Muscle layer of colon (tissue), 2 donors: ENCODE results near the gene PHYHIPL.

Source experiments
- H3K27ac ChIP-seq: one replicate; pipeline ENCODE4 v1.7.0; 2013; ENCODE audit warnings: low read depth, mild to moderate bottlenecking, low read length, moderate library complexity
- H3K27me3 ChIP-seq, 2 donors: one replicate each; pipeline ENCODE4 v1.7.0; 2013; ENCODE audit warnings: low read length in 2 of 2, mild to moderate bottlenecking in 2 of 2; ENCODE audit not compliant: insufficient read depth in 2 of 2, control insufficient read depth in 1 of 2
- H3K36me3 ChIP-seq: one replicate; pipeline ENCODE4 v1.7.0; 2013; ENCODE audit warnings: mild to moderate bottlenecking, low read length; ENCODE audit not compliant: insufficient read depth
- H3K4me1 ChIP-seq: one replicate; pipeline ENCODE4 v1.7.0; 2013; ENCODE audit warnings: mild to moderate bottlenecking, low read length; ENCODE audit not compliant: insufficient read depth
- H3K4me3 ChIP-seq, 2 donors: one replicate each; pipeline ENCODE4 v1.7.0; 2013; ENCODE audit warnings: low read length in 2 of 2, low read depth in 1 of 2, mild to moderate bottlenecking in 1 of 2, moderate library complexity in 1 of 2
- H3K9ac ChIP-seq: one replicate; pipeline ENCODE4 v1.7.0; 2013; ENCODE audit warnings: low read length
- H3K9me3 ChIP-seq: one replicate; pipeline ENCODE4 v1.7.0; 2013; ENCODE audit warnings: mild to moderate bottlenecking, low read length
- donor health status: abdominal sarcoma.
- donor health status: Adenocarcinoma of cecum.

Gene PHYHIPL

GRCh38 chr10:59155556-59155955 lies 20.9 kb upstream of the PHYHIPL start:
- no peak overlapping the region for H3K9ac ChIP-seq
- no peak overlapping the region for H3K27ac ChIP-seq
- no peaks in the 10 kb centered on the region for H3K4me1 ChIP-seq
- H3K27me3 ChIP-seq = no peaks in the 10 kb centered on the region
- no peaks in the 10 kb centered on the region for H3K36me3 ChIP-seq
- no peaks in the 10 kb centered on the region for H3K9me3 ChIP-seq
- H3K4me3 ChIP-seq = no peak overlapping the region

DNA sequence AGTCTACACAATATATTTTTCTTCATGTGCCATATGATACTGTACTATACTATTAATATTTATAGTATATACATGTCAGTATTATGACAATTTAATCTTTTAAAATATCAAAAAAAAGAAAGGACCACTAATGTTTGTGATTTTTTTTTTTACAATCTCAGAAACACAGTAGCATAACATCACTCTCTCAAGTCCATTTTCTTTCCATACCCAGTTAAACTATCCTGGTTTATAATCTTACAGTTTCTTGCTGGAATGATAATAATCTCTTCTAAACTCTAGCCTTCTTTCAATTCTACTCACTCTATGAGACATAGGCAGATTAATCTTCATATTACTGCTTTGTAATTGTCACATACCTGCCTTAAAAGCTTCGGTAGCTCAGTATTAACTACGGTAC lies 8.9 kb upstream of the PHYHIPL start:
- no peak overlapping the region for H3K4me3 ChIP-seq

GRCh38 chr10:59172567-59172966 lies 3.9 kb upstream of the PHYHIPL start:
- Histone ChIP-seq H3K36me3 (no peaks in the 10 kb centered on the region), H3K4me1 (peaks cover 6% of the 10 kb centered on the region), H3K4me3 (no peak overlapping the region), H3K27me3 (peaks cover 0 to 14% of the 10 kb centered on the region in 2 donors), H3K9ac (no peak overlapping the region), H3K9me3 (no peaks in the 10 kb centered on the region), H3K27ac (no peak overlapping the region)

More for the DNA sequence above, 8.9 kb upstream of the PHYHIPL start:
- H3K27me3 ChIP-seq = no peaks in the 10 kb centered on the region
- no peaks in the 10 kb centered on the region for H3K4me1 ChIP-seq
- no peaks in the 10 kb centered on the region for H3K9me3 ChIP-seq
- no peaks in the 10 kb centered on the region for H3K36me3 ChIP-seq
- no peak overlapping the region for H3K27ac ChIP-seq
- no peak overlapping the region for H3K9ac ChIP-seq

- Histone ChIP-seq H3K27me3 (peaks cover 0 to 14% of the 10 kb centered on the region in 2 donors), H3K4me1 (peaks cover 6% of the 10 kb centered on the region), H3K36me3 (no peaks in the 10 kb centered on the region), H3K9ac (no peak overlapping the region), H3K4me3 (no peak overlapping the region), H3K27ac (no peak overlapping the region), H3K9me3 (no peaks in the 10 kb centered on the region)
These were observed 3.0 kb upstream of the PHYHIPL start for GRCh38 chr10:59173414-59173813.

GRCh38 chr10:59175538-59176240 lies 754 bp upstream of the PHYHIPL start:
- no peak overlapping the region for H3K27ac ChIP-seq
- H3K9ac ChIP-seq = no peak overlapping the region
- peak overlapping the region; percentile 28 to 57 for H3K4me3 ChIP-seq
- H3K36me3 ChIP-seq = no peaks in the 10 kb centered on the region
- H3K4me1 ChIP-seq = peaks cover 6% of the 10 kb centered on the region
- H3K9me3 ChIP-seq = no peaks in the 10 kb centered on the region
- H3K27me3 ChIP-seq = peaks cover 0 to 14% of the 10 kb centered on the region in 2 donors

- Histone ChIP-seq H3K4me3 (peak overlapping the region; percentile 28 to 57), H3K9me3 (no peaks in the 10 kb centered on the region), H3K27ac (no peak overlapping the region), H3K4me1 (peaks cover 6% of the 10 kb centered on the region), H3K27me3 (peaks cover 0 to 14% of the 10 kb centered on the region in 2 donors), H3K36me3 (no peaks in the 10 kb centered on the region), H3K9ac (no peak overlapping the region)
These were observed 771 bp downstream of the PHYHIPL start for GRCh38 chr10:59177031-59177797.

DNA sequence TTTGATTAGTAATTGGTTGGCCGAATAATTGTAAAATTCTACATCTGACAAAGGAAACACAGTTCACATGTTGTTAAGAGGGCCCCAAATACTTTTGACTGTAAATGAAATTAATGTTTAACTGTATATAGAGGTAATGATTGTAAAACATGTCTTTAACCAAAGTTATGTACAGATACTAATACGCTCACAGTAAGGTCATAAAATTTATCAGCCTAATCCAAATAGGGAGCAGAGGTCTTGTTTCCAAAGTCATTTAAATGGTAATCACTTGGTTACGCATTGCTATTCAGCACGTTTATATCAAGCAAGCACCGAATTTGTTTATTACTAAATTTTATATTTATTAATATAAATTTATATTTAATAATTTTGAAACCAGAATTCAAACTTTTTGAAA lies 1.4 kb downstream of the PHYHIPL start:
- Histone ChIP-seq H3K4me1 (peaks cover 6% of the 10 kb centered on the region), H3K36me3 (no peaks in the 10 kb centered on the region), H3K27ac (no peak overlapping the region), H3K27me3 (peaks cover 0 to 14% of the 10 kb centered on the region in 2 donors), H3K9me3 (no peaks in the 10 kb centered on the region), H3K9ac (no peak overlapping the region), H3K4me3 (no peak overlapping the region)

DNA sequence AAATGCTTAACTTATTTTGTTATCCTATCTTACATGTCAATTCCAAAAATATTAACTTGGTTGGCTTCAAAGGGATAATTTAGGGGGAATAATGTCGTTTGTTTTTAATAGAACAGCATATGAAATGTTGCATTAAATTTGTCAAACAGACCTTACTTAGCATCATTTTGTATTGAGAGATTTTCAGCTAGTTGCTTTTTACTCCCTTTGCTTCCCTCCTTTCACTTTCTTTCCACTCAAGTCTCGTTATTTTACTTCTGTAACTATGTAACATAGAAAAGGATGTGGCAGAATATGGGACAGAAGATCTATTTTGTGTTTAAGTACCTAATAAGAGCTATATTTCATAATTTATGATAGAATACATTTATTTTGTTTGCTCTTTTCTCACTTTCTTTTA lies 2.6 kb downstream of the PHYHIPL start:
- Histone ChIP-seq H3K4me3 (no peak overlapping the region), H3K4me1 (peaks cover 6% of the 10 kb centered on the region), H3K9me3 (no peaks in the 10 kb centered on the region), H3K27me3 (peaks cover 0 to 14% of the 10 kb centered on the region in 2 donors), H3K27ac (no peak overlapping the region), H3K9ac (no peak overlapping the region), H3K36me3 (no peaks in the 10 kb centered on the region)

DNA sequence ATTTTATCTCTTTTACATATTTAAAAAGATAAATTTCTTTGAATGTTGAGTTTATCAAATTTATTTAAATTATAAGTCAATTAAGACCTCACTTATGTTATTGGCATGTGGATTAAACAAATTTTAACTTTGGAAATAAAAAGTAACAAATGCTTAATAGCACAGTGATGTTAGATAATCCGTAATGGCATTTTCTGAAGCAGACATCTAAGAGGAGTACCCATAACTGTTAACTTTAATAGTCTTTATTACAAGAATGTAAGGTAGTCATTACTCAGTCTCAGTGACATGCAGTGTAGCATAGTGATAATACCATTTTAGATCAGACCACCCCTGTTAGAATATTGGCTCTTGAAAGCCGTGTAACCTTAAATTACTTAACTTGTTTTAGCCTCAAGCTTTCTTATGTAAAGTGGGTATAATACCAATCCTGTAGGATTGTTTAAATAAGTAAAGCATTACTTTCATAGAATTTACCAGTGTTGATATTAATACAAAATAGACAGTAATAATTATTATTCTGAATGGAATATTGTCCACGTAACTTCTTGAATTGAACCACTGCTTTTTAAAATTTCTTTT lies 4.3 kb downstream of the PHYHIPL start:
- H3K9me3 ChIP-seq = no peaks in the 10 kb centered on the region
- peaks cover 6% of the 10 kb centered on the region for H3K4me1 ChIP-seq
- peaks cover 0 to 14% of the 10 kb centered on the region in 2 donors for H3K27me3 ChIP-seq
- no peak overlapping the region for H3K4me3 ChIP-seq
- no peaks in the 10 kb centered on the region for H3K36me3 ChIP-seq
- no peak overlapping the region for H3K27ac ChIP-seq
- no peak overlapping the region for H3K9ac ChIP-seq

GRCh38 chr10:59181668-59182067 lies 5.2 kb downstream of the PHYHIPL start:
- Histone ChIP-seq H3K9ac (no peak overlapping the region), H3K27me3 (peaks cover 0 to 5% of the 10 kb centered on the region in 2 donors), H3K36me3 (no peaks in the 10 kb centered on the region), H3K27ac (no peak overlapping the region), H3K4me3 (no peak overlapping the region), H3K4me1 (peaks cover 6% of the 10 kb centered on the region), H3K9me3 (no peaks in the 10 kb centered on the region)

- Histone ChIP-seq H3K36me3 (no peaks in the 10 kb centered on the region), H3K27me3 (no peaks in the 10 kb centered on the region), H3K9ac (no peak overlapping the region), H3K9me3 (no peaks in the 10 kb centered on the region), H3K4me1 (no peaks in the 10 kb centered on the region), H3K4me3 (no peak overlapping the region), H3K27ac (no peak overlapping the region)
These were observed 13.9 kb downstream of the PHYHIPL start for GRCh38 chr10:59190332-59190731.
